ENCODE data around the gene CDH18.

Gene CDH18

GRCh38 chr5:19497229-19497815 is 490.7 kb downstream of the CDH18 start:
- Mint-ChIP-seq H3K27me3 (no peaks in the 10 kb centered on the region), H3K4me1 (no peaks in the 10 kb centered on the region), H3K4me3 (no peak overlapping the region), H3K27ac (no peak overlapping the region), H3K9me3 (peaks cover 16% of the 10 kb centered on the region), H3K36me3 (ENCODE audit: low read depth) (no peaks in the 10 kb centered on the region)
- ATAC-seq: no peak
- no peak for DNase-seq

- H3K9me3 Mint-ChIP-seq: peaks cover 11% of the 10 kb centered on the region
- ATAC-seq (no peak), DNase-seq (no peak)
- no peaks in the 10 kb centered on the region for H3K27me3 Mint-ChIP-seq
- H3K36me3 Mint-ChIP-seq (ENCODE audit: low read depth): no peaks in the 10 kb centered on the region
- H3K27ac Mint-ChIP-seq: no peak overlapping the region
- H3K4me1 Mint-ChIP-seq: no peaks in the 10 kb centered on the region
- no peak overlapping the region for H3K4me3 Mint-ChIP-seq
Observed at GRCh38 chr5:19496056-19496455, 491.9 kb downstream of the CDH18 start.

- H3K36me3 Mint-ChIP-seq (ENCODE audit: low read depth): no peaks in the 10 kb centered on the region
- no peak overlapping the region for H3K4me3 Mint-ChIP-seq
- DNase-seq: no peak
Observed at GRCh38 chr5:19492861-19493260, 495.1 kb downstream of the CDH18 start.

GRCh38 chr5:19488786-19489185 is 499.2 kb downstream of the CDH18 start:
- H3K4me1 Mint-ChIP-seq: no peaks in the 10 kb centered on the region
- DNase-seq (no peak), ATAC-seq (no peak)
- no peaks in the 10 kb centered on the region for H3K27me3 Mint-ChIP-seq
- no peaks in the 10 kb centered on the region for H3K9me3 Mint-ChIP-seq
- no peak overlapping the region for H3K27ac Mint-ChIP-seq
- H3K36me3 Mint-ChIP-seq (ENCODE audit: low read depth): no peaks in the 10 kb centered on the region
- H3K4me3 Mint-ChIP-seq: no peak overlapping the region

More at GRCh38 chr5:19492861-19493260, 495.1 kb downstream of the CDH18 start:
- ATAC-seq: no peak
- H3K27ac Mint-ChIP-seq: no peak overlapping the region
- H3K9me3 Mint-ChIP-seq: peaks cover 11% of the 10 kb centered on the region
- H3K4me1 Mint-ChIP-seq: no peaks in the 10 kb centered on the region
- H3K27me3 Mint-ChIP-seq: no peaks in the 10 kb centered on the region

- Mint-ChIP-seq H3K4me1 (no peaks in the 10 kb centered on the region), H3K4me3 (no peak overlapping the region), H3K36me3 (ENCODE audit: low read depth) (no peaks in the 10 kb centered on the region), H3K9me3 (no peaks in the 10 kb centered on the region), H3K27ac (no peak overlapping the region), H3K27me3 (no peaks in the 10 kb centered on the region)
- ATAC-seq: no peak
- no peak for DNase-seq
Observed at GRCh38 chr5:19487480-19487879, 500.5 kb downstream of the CDH18 start.

- DNase-seq: no peak
- Mint-ChIP-seq H3K4me3 (no peak overlapping the region), H3K27ac (no peak overlapping the region), H3K9me3 (peaks cover 16% of the 10 kb centered on the region), H3K36me3 (ENCODE audit: low read depth) (no peaks in the 10 kb centered on the region), H3K4me1 (no peaks in the 10 kb centered on the region), H3K27me3 (no peaks in the 10 kb centered on the region)
- no peak for ATAC-seq
Observed at GRCh38 chr5:19479562-19479961, 508.4 kb downstream of the CDH18 start.

GRCh38 chr5:19462019-19462418 is 526.0 kb downstream of the CDH18 start:
- no peak for ATAC-seq
- no peaks in the 10 kb centered on the region for H3K36me3 Mint-ChIP-seq (ENCODE audit: low read depth)
- H3K27me3 Mint-ChIP-seq: no peaks in the 10 kb centered on the region
- no peak overlapping the region for H3K4me3 Mint-ChIP-seq
- peaks cover 27% of the 10 kb centered on the region for H3K9me3 Mint-ChIP-seq
- no peaks in the 10 kb centered on the region for H3K4me1 Mint-ChIP-seq
- no peak for DNase-seq
- H3K27ac Mint-ChIP-seq: no peak overlapping the region

- Mint-ChIP-seq H3K27me3 (no peaks in the 10 kb centered on the region), H3K9me3 (peaks cover 7% of the 10 kb centered on the region), H3K27ac (no peak overlapping the region), H3K4me3 (no peak overlapping the region), H3K36me3 (ENCODE audit: low read depth) (no peaks in the 10 kb centered on the region), H3K4me1 (no peaks in the 10 kb centered on the region)
- DNase-seq (no peak), ATAC-seq (no peak)
Observed at GRCh38 chr5:19424506-19424905, 563.5 kb downstream of the CDH18 start.

Measured in activated naive CD8-positive, alpha-beta T cell treated with anti-CD3 and anti-CD28 coated beads, Interleukin-2, amount 50 U/mL, for 24 hours (primary cell).